ENCODE results near the gene GDF15. TPM values are rescaled to one million over a fixed set of nuclear protein-coding genes. Genes with fewer than 3 reads are reported as not detected.

Gene GDF15
- total and polyA plus RNA-seq, 2 experiments from 2014 or later: 12.6 to 19.8 TPM

DNA sequence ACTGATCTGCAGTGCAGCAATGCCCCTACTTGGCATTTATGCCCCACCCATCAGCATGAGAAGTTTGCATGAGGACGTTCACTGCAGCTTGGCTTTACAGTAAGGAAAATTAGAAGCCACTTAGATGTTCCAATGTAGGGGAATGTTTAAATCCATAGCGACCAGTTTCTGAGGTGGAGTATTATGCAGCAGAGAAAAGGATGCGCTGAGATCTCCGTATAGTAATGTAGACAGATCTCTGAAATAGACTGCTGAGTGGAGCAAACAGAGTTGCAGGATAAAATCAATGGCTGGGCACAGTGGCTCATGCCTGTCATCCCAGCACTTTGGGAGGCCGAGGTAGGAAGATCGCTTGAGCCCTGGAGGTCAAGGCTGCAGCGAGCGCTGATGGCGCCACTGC is 35.5 kb upstream of the GDF15 start:
- Histone ChIP-seq H3K9me2 (ENCODE audit: insufficient read depth) (no peaks in the 10 kb centered on the region), H4K20me1 (replicated peaks; ENCODE audit: insufficient read depth) (no peaks in the 10 kb centered on the region), H3K4me1 (ENCODE audit: insufficient read depth) (peaks cover 5% of the 10 kb centered on the region; the same call in 1 of the 2 replicates), H3K79me2 (replicated peaks; ENCODE audit: insufficient read depth) (no peaks in the 10 kb centered on the region), H3K27ac (ENCODE audit: low read depth) (no peak overlapping the region), H3K36me3 (ENCODE audit: insufficient read depth) (0 out of 2 replicates have a peak, but pooled peaks cover 3% of the 10 kb centered on the region), H3F3A (replicated peaks; ENCODE audit: low read depth) (peaks cover 10% of the 10 kb centered on the region), H3K27me3 (ENCODE audit: insufficient read depth) (no peaks in the 10 kb centered on the region), H3K4me2 (no peak overlapping the region), H2AFZ (no peak overlapping the region), H3K4me3 (no peak overlapping the region)
- Mint-ChIP-seq H3K4me3 (no peak overlapping the region), H3K9me3 (peaks cover 3% of the 10 kb centered on the region; the same call in 2 of the 3 replicates), H3K36me3 (ENCODE audit: low read depth) (peaks cover 40% of the 10 kb centered on the region), H3K27ac (no peak overlapping the region), H3K4me1 (peaks cover 10% of the 10 kb centered on the region), H3K27me3 (ENCODE audit: insufficient read depth, low read depth, poor library complexity) (peaks cover 16% of the 10 kb centered on the region)
- ATAC-seq: no peak
- DNase-seq (ENCODE audit: low spot score): no peak
- TF ChIP-seq CREB1 (CRISPR knock-in tag; IDR thresholded peaks at IDR 0.05; ENCODE audit: low read depth) (no peak), POLR2AphosphoS5 (IDR thresholded peaks at IDR 0.05; ENCODE audit: low read depth) (no peak), ZNF114 (CRISPR knock-in tag; IDR thresholded peaks at IDR 0.05) (no peak), EZH2phosphoT487 (IDR thresholded peaks at IDR 0.05; ENCODE audit: unreplicated experiment) (no peak), STAT1 (IDR thresholded peaks at IDR 0.05; ENCODE audit: unreplicated experiment) (no peak), JUNB (IDR thresholded peaks at IDR 0.05; ENCODE audit: unreplicated experiment) (no peak), ZNF331 (CRISPR knock-in tag; IDR thresholded peaks at IDR 0.05; ENCODE audit: low read depth) (no peak)
- TF ChIP-seq, protein P1, sequence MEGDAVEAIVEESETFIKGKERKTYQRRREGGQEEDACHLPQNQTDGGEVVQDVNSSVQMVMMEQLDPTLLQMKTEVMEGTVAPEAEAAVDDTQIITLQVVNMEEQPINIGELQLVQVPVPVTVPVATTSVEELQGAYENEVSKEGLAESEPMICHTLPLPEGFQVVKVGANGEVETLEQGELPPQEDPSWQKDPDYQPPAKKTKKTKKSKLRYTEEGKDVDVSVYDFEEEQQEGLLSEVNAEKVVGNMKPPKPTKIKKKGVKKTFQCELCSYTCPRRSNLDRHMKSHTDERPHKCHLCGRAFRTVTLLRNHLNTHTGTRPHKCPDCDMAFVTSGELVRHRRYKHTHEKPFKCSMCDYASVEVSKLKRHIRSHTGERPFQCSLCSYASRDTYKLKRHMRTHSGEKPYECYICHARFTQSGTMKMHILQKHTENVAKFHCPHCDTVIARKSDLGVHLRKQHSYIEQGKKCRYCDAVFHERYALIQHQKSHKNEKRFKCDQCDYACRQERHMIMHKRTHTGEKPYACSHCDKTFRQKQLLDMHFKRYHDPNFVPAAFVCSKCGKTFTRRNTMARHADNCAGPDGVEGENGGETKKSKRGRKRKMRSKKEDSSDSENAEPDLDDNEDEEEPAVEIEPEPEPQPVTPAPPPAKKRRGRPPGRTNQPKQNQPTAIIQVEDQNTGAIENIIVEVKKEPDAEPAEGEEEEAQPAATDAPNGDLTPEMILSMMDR (conservative IDR thresholded peaks at IDR 0.05; ENCODE audit: low read depth in 2 of 2): no peak
- TF ChIP-seq, protein P2, sequence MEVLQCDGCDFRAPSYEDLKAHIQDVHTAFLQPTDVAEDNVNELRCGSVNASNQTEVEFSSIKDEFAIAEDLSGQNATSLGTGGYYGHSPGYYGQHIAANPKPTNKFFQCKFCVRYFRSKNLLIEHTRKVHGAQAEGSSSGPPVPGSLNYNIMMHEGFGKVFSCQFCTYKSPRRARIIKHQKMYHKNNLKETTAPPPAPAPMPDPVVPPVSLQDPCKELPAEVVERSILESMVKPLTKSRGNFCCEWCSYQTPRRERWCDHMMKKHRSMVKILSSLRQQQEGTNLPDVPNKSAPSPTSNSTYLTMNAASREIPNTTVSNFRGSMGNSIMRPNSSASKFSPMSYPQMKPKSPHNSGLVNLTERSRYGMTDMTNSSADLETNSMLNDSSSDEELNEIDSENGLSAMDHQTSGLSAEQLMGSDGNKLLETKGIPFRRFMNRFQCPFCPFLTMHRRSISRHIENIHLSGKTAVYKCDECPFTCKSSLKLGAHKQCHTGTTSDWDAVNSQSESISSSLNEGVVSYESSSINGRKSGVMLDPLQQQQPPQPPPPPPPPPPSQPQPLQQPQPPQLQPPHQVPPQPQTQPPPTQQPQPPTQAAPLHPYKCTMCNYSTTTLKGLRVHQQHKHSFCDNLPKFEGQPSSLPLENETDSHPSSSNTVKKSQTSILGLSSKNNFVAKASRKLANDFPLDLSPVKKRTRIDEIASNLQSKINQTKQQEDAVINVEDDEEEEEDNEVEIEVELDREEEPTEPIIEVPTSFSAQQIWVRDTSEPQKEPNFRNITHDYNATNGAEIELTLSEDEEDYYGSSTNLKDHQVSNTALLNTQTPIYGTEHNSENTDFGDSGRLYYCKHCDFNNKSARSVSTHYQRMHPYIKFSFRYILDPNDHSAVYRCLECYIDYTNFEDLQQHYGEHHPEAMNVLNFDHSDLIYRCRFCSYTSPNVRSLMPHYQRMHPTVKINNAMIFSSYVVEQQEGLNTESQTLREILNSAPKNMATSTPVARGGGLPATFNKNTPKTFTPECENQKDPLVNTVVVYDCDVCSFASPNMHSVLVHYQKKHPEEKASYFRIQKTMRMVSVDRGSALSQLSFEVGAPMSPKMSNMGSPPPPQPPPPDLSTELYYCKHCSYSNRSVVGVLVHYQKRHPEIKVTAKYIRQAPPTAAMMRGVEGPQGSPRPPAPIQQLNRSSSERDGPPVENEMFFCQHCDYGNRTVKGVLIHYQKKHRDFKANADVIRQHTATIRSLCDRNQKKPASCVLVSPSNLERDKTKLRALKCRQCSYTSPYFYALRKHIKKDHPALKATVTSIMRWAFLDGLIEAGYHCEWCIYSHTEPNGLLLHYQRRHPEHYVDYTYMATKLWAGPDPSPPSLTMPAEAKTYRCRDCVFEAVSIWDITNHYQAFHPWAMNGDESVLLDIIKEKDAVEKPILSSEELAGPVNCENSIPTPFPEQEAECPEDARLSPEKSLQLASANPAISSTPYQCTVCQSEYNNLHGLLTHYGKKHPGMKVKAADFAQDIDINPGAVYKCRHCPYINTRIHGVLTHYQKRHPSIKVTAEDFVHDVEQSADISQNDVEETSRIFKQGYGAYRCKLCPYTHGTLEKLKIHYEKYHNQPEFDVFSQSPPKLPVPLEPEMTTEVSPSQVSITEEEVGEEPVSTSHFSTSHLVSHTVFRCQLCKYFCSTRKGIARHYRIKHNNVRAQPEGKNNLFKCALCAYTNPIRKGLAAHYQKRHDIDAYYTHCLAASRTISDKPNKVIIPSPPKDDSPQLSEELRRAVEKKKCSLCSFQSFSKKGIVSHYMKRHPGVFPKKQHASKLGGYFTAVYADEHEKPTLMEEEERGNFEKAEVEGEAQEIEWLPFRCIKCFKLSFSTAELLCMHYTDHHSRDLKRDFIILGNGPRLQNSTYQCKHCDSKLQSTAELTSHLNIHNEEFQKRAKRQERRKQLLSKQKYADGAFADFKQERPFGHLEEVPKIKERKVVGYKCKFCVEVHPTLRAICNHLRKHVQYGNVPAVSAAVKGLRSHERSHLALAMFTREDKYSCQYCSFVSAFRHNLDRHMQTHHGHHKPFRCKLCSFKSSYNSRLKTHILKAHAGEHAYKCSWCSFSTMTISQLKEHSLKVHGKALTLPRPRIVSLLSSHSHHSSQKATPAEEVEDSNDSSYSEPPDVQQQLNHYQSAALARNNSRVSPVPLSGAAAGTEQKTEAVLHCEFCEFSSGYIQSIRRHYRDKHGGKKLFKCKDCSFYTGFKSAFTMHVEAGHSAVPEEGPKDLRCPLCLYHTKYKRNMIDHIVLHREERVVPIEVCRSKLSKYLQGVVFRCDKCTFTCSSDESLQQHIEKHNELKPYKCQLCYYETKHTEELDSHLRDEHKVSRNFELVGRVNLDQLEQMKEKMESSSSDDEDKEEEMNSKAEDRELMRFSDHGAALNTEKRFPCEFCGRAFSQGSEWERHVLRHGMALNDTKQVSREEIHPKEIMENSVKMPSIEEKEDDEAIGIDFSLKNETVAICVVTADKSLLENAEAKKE (CRISPR knock-in tag; IDR thresholded peaks at IDR 0.05): no peak

Measured in GM23338 (cell line).